ENCODE data around the gene ARIH1.

Gene ARIH1

DNA sequence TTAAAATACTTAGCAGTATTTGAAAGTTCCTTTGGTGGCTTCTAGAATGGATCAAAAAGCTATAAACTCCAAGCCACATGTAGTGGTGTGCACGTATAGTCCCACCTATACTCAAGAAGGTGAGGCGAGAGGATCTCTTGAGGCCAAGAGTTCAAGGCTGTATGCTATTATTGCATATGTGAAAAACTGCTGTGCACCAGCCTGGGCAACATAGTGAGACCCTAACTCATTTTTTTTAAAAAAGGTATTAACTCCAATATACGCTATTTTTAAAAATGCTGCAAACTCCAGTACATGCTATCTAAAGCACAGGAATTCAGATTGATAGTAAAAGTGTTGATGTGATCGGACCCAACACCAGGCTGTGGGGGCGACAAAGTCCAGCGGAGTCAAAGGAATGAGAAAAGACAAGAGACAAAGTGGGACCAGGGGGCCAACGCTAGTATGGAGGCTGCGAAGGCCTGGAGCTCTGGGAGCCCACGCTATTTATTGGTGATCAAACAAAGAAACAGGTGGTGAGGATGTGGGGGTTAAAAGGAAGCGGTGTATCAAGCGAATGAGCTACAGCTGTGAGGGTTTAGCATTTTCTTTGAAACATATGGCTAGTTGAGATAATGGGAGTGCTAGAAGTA, 66.6 kb downstream of the ARIH1 start:
- ATAC-seq = no peak

DNA sequence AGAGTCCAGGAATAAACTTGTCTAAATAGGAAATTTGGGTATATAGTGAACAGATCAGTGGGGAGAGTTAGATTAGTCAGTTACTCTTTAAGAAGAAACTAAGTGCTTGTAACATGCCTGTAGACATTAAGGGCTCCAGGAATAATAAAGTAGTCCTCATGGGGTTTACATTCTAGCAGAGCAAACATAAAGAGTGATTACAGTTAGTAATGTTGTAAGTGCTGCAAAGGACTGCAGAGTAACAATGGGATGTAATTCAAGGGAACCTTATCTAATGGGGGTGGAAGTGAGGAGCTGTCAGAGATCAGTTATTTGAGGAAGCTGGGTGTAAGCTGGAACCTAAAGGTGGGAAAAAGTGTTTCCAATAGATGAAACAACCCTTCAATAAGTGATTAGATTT, 67.5 kb downstream of the ARIH1 start:
- ATAC-seq = no peak
- DNase-seq = no peak

More for the DNA sequence above, 66.6 kb downstream of the ARIH1 start:
- DNase-seq = no peak

GRCh38 chr15:72545156-72545555, 71.0 kb downstream of the ARIH1 start:
- no peak for DNase-seq
- ATAC-seq = no peak

DNA sequence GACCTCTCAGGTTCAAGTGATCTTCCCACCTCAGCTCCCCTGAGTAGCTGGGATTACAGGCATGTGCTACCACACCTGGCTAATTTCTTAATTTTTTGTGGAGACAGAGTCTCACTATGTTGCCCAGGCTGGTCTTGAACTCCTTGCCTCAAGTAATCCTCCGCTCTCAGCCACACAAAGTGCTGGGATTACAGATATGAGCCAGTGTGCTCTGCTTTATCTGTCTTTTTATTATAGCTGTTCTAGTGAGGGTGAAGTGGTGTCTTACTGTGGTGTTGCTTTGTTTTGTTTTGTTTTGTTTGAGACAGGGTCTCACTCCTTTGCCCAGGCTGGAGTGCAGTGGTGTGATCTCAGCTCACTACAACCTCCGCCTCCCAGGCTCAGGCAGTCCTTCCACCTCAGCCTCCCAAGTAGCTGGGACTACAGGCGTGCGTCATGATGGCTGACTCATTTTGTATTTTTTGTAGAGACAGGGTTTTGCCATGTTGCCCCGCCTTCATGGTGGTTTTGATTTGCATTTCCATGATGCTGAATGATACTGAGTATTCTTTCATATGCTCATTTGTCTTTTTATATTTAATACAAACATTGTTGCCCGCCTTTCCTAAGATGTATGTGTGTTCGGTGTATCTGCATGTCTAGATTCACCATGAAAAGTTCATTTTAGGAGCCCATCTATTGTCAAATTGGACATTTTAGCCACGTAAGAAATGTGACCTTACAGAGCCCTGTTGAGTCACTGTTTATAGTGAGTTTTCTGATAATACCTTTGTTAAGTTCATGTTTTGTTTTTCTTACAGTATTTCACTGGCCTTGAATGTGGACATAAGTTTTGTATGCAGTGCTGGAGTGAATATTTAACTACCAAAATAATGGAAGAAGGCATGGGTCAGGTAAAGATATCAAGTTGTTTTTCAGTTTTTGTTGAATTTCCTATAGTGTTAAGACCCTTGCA, 80.6 kb downstream of the ARIH1 start:
- peak; percentile 27 for DNase-seq
- peak; percentile 86 for ATAC-seq

DNA sequence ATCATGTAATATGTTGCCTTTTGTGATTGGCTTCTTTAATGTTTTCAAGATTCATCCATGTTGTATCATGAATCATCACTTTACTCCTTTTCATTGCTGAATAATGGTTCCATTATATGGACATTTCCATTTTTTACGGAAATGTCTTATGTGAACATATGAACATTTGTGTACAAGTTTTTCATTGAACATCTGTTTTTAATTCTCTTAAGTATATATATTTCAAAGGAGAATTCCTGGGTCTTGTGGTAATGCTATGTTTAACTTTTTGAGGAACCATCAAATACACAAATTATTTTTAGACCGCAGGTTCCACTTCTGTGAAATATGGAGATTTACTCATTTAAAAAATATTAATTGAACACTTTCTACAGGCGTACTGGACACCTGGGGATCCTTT, 85.7 kb downstream of the ARIH1 start:
- DNase-seq = no peak
- no peak for ATAC-seq

DNA sequence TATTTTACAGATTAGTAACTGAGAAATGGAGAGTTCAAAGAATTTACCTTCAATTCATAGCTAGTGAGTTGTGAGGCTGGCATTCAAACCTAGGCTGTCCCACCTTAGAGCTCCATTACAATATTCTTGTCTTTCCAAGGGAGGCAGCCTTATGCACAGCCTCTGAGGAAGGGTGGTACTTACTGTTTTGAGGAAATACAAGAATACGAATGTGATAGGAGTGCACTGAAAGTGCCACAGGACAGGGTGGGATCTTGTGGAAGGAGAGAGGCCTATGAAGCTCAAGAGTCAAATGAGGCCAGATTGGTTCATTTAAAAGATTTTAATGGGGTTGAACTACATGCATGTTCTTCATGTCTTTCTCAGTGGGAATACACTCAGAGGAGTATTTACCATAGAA, 86.3 kb downstream of the ARIH1 start:
- no peak for DNase-seq
- ATAC-seq = no peak

- ATAC-seq (no peak), DNase-seq (no peak)
Observed at GRCh38 chr15:72562386-72562785, 88.3 kb downstream of the ARIH1 start.

GRCh38 chr15:72562878-72563277, 88.7 kb downstream of the ARIH1 start:
- ATAC-seq = no peak
- DNase-seq = no peak

GRCh38 chr15:72564091-72564490, 90.0 kb downstream of the ARIH1 start:
- no peak for DNase-seq
- ATAC-seq = no peak

DNA sequence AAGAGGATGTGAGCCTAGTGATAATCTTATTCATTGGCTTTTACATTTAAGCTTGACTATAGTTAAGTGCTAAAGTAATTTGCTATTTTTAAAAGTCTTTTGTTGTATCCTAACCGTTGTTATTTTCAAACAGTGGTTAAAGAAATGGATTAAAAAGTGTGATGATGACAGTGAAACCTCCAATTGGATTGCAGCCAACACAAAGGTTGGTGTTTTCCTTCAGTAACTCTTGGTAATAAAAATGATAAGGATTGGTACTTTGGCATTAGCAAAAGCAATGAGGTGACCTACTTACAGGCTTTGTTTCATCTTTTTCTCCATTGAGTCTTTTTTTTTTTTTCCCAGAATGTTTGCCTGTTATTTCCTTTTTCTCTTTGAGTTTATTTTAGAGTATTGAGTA, 92.8 kb downstream of the ARIH1 start:
- DNase-seq = no peak
- no peak for ATAC-seq

- DNase-seq = no peak
- no peak for ATAC-seq
Observed at GRCh38 chr15:72570059-72570458, 95.9 kb downstream of the ARIH1 start.

- ATAC-seq = no peak
- DNase-seq = no peak
Observed at GRCh38 chr15:72579814-72580213, 105.7 kb downstream of the ARIH1 start.

- no peak for DNase-seq
- no peak for ATAC-seq
Observed at GRCh38 chr15:72584006-72584405, 109.9 kb downstream of the ARIH1 start.

DNA sequence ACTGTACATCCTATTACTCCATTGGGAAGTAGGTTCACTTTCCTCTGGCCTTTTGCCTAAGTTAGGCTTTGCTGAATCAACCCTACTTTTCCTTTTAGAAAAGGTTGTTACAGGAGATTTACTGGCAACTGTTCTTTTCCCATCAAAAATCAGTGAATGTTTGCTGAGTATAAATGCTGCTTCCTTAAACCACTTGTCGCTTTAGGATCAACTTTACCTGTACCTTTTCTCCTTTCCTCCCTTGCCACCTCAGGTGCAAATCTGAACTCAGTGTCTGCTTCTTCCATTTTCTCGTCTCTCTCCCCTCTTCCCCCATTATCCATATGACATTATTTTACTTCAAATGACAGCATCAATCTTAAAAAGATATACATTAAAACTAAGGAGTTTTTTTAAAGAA, 110.9 kb downstream of the ARIH1 start:
- ATAC-seq (no peak), DNase-seq (no peak)

DNA sequence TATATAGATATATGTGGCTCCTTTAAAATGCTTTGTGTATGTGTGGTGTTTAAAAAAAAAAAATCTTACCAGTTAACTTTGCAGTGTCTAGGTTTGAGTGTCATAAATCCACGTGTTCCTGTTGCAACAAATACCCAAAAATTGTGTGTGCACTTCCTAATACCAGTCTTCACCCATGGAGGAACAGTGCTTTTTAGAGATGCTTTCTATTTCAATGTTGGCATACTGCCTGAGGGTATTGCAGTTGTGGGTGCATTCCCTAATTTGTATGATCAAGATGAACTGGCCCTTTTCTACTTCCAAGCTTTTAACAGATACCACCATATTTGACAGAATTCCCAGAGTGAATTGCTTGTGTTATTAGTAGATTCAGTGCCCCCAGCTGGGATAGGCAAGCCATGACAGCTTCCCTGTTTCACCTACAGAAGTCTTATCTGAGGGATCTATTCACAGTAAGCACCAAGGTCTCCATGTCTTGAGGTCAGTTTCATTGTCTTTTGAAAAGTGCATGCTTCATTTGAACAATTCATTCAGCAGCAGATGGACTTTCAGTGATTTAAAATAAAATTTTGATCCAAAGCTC, 111.4 kb downstream of the ARIH1 start:
- DNase-seq = no peak
- ATAC-seq = no peak

- ATAC-seq (no peak), DNase-seq (no peak)
Observed at GRCh38 chr15:72588096-72588495, 114.0 kb downstream of the ARIH1 start.

DNA sequence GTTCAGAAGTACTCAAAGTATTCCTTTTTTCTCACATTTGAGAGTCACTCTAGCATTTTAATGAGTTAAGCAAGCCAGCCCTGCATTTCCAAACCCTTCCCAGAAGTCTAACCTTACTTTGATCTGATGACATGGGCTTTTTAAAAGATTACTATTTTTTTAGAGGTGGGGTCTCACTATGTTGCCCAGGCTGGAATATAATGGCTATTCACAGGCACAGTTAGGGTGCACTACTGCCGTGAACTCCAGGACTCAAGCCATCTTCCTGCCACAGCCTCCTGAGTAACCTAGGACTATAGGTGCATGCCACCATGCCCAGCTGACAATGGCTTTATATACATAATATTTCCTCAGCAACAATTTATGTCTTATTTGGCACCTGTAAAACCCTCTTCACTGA, 116.3 kb downstream of the ARIH1 start:
- ATAC-seq (no peak), DNase-seq (no peak)

DNA sequence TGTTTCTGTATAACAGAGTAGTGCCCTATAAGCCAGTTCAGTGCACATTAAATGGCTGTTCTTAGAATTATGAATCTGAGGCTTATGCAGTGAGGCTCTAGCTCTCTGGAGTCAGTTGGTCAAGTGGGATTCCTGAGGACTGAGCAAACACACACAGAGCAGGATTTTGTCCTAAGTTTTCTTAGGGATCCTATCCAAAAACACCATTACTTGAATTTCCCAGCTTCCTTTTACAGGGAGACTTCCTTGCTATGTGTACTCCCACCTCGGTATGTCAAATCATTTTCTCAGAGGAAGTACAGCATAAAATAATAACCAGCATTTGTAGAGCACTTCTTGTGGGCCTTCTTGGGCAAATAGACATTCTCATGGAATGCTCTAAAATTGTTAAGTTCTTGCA, 117.2 kb downstream of the ARIH1 start:
- DNase-seq (no peak), ATAC-seq (no peak)

DNA sequence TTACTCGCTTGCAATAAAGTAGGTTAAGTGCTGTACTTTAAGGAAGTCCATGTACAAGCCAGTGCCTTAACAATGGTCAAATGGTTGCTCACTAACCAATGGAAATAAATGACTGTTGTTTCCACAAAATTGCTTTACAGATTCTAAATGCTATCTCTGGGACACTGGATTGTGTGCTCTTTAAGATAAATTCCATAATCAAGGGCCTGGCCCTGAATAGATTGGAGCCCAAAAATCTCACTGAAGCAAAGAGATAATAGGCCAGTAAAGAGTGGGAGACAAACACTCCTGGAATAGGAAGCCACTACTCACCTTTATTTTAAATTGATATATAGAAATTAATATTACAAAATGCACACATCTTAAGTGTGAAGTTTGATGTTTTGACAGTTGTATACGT, 118.0 kb downstream of the ARIH1 start:
- no peak for DNase-seq
- no peak for ATAC-seq

- ATAC-seq (no peak), DNase-seq (no peak)
Observed at GRCh38 chr15:72592676-72593075, 118.5 kb downstream of the ARIH1 start.

DNA sequence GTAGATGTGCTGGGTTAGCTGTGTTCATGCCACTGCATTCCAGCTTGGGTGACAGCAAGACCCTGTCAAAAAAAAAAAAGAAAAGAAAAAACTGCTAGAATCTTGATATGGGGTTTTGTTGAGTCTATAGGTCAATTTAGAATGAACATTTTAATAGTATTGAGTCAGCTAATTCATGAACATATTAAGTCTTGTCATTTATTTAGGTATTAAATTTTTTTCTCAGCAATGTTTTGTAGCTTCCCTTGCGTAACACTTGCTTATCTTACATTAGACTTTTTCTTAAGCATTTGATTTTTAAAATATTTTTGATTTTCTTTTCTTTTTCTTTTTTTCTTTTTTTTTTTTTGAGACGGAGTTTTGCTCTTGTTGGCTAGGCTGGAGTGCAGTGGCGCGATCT, 119.7 kb downstream of the ARIH1 start:
- DNase-seq (no peak), ATAC-seq (no peak)

GRCh38 chr15:72599855-72600464, 125.8 kb downstream of the ARIH1 start:
- peak; percentile 19 for DNase-seq
- ATAC-seq = no peak

GRCh38 chr15:72604794-72605193, 130.7 kb downstream of the ARIH1 start:
- DNase-seq (no peak), ATAC-seq (no peak)

Data from stimulated activated naive CD8-positive, alpha-beta T cell treated with anti-CD3 and anti-CD28 coated beads, Interleukin-15, Interleukin-2, amounts not matched to agents 100 U/mL and 50 U/mL, for 24 hours (primary cell).